Activated T-helper 1 cell treated with anti-CD3 and anti-CD28 coated beads, Interleukin-12 subunit alpha, Interleukin-12 subunit beta, Interleukin-2, Interleukin-4 antibody, amounts not matched to agents 30 ng/mL and 10 ng/mL and 1 ng/mL, durations not matched to agents 14 hours and 24 hours and 36 hours (primary cell): ENCODE measurements around the gene TMEM178B. TPM values are rescaled to one million over a fixed set of nuclear protein-coding genes. Genes with fewer than 3 reads are reported as not detected.
"Not testable (repeated sequence)": the region's sequence is repeated elsewhere in the genome, so short reads cannot be mapped to it uniquely, and the experiment has no call there.

Experiments
- DNase-seq: peaks from one replicate; pipeline ENCODE4 v3.0.0; 2021; ENCODE audit warnings: low spot score
- H3K27ac Mint-ChIP-seq: one replicate; pipeline ENCODE4 v1.8.0; 2021; ENCODE audit warnings: mild to moderate bottlenecking, mixed read lengths
- H3K27me3 Mint-ChIP-seq: one replicate; pipeline ENCODE4 v1.8.0; 2022; ENCODE audit warnings: mild to moderate bottlenecking, moderate library complexity, mixed read lengths; ENCODE audit not compliant: insufficient read depth
- H3K36me3 Mint-ChIP-seq: one replicate; pipeline ENCODE4 v1.8.0; 2021; ENCODE audit warnings: low read depth, mixed read lengths
- H3K4me1 Mint-ChIP-seq: one replicate; pipeline ENCODE4 v1.8.0; 2021; ENCODE audit warnings: low read depth, mixed read lengths
- H3K4me3 Mint-ChIP-seq: one replicate; pipeline ENCODE4 v1.8.0; 2021; ENCODE audit warnings: mild to moderate bottlenecking, moderate library complexity, mixed read lengths
- H3K9me3 Mint-ChIP-seq: one replicate; pipeline ENCODE4 v1.8.0; 2021; ENCODE audit warnings: mixed read lengths
- intact Hi-C: fragments of 100-400 bp; cut with micrococcal nuclease; formaldehyde crosslinking; loops from one replicate; pipeline ENCODE4 v1.15.1; 2024
- total RNA-seq: library from RNA; stranded (reverse); gene quantifications from 2 replicates; pipeline ENCODE4 v1.2.3, GENCODE V29; 2022

TMEM178B gene
- total RNA-seq, 1 donor from 2014 or later: 2.5 TPM

DNA sequence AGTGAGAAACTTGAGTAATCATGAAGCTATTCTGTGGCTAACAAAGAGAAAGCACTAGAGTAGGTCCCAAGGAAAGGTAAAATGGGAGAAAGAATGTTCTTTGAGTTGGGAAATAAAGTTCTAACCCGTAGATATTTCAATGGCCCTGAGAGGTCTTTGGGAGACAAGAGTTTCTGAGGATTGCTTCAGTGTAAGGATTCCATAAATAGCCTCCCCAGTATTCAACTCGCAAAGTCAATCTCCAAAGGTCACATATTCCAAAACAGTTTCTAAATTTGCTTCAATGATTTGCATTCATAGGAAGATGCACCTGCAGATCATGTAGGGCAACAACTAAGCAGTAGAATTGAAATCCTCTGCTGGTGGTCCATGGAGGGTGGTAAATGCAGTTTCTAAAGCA is 238.5 kb downstream of the TMEM178B start:
- Mint-ChIP-seq H3K36me3 (no peaks in the 10 kb centered on the region), H3K27me3 (peaks cover 28% of the 10 kb centered on the region)
- intact Hi-C loops: no loop called here

DNA sequence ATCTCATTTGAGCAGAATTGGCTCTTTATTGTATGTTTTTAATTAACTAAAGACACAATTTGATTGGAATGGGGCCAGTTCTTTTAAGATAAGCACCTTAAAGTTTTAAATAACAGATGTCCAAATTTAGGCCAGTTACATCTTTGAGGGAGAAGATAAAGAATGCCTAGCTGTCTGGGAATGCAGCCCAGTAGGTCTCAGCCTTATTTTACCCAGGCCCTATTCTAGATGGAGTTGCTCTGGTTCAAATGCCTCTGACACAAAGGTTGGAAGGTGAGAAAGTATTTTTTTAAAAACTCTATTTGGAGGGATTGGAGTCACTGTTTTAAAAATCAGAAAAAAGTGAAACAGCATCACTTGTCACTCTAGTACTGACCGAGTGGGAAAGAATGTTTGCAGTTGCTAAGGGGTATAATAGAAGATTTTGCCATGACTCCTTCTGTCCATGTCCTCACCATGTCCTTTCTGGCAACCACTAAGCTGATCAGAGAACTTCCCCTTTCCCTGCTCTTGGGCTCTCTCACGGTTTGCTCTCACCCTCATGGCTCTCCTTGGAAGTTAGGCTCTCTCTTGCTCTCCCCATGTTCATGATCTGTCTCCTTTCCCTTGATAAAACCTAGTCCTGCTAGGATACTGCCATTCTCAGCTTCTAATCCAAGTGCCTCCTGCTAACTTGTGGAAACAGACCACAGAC is 239.1 kb downstream of the TMEM178B start:
- H3K27me3 Mint-ChIP-seq: peaks cover 28% of the 10 kb centered on the region
- H3K27ac Mint-ChIP-seq: no peak overlapping the region
- no peaks in the 10 kb centered on the region for H3K36me3 Mint-ChIP-seq
- no peak overlapping the region for H3K4me3 Mint-ChIP-seq
- intact Hi-C loops: no loop called here
- no peaks in the 10 kb centered on the region for H3K4me1 Mint-ChIP-seq
- H3K9me3 Mint-ChIP-seq: no peaks in the 10 kb centered on the region
- no peak for DNase-seq

More for the DNA sequence above, 238.5 kb downstream of the TMEM178B start:
- H3K9me3 Mint-ChIP-seq: no peaks in the 10 kb centered on the region
- no peaks in the 10 kb centered on the region for H3K4me1 Mint-ChIP-seq
- no peak for DNase-seq
- H3K4me3 Mint-ChIP-seq: no peak overlapping the region
- H3K27ac Mint-ChIP-seq: no peak overlapping the region

DNA sequence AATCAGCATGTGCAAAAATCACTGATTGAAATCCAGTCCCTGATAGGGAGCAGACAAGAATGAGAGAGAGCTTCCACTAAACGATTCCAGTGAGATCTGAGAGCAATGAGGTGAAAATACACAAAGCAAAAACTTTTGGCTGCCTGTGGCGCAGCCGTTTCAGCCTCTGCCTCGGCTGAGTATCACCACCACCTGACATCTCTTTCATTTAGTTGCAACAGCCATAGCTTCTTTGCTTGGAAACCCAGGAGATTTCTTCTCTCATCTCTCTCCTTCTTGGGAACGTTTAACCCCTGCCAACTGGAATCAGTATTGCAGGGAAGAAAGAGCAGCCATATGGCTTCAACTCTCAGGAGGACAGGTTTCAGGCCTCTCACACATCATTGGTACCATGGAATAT is 240.0 kb downstream of the TMEM178B start:
- H3K4me1 Mint-ChIP-seq: peaks cover 6% of the 10 kb centered on the region
- no peaks in the 10 kb centered on the region for H3K9me3 Mint-ChIP-seq
- peaks cover 28% of the 10 kb centered on the region for H3K27me3 Mint-ChIP-seq
- intact Hi-C loops: no loop called here
- H3K4me3 Mint-ChIP-seq: no peak overlapping the region
- no peak overlapping the region for H3K27ac Mint-ChIP-seq
- H3K36me3 Mint-ChIP-seq: no peaks in the 10 kb centered on the region
- DNase-seq: no peak

DNA sequence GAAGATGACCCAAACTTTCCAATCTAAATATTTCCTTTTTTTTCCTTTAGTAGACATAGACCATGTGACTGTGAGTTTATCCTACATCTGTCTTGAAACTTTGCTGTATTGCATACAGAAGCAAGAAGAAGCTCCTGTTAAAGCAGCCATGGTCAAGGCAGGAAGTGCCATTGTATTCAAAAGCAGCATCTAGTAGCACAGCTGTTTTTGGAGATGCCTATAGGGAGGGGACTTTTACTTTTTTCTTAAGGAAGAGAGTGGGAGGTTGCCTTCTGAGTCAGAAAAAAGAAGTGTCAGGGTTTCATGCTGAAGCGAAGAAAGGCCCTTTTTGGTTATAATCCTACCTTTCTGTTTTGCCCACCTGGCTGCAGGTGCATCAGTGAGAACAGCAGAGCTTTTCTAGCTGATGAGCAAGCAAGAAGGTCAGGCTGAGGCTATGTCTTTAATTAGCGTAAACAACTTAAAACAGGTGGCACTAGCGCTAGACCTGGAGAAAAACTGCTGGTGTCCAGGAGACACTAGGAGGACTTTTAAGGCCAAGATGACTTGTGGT is 243.2 kb downstream of the TMEM178B start:
- no peaks in the 10 kb centered on the region for H3K9me3 Mint-ChIP-seq
- no peak for DNase-seq

DNA sequence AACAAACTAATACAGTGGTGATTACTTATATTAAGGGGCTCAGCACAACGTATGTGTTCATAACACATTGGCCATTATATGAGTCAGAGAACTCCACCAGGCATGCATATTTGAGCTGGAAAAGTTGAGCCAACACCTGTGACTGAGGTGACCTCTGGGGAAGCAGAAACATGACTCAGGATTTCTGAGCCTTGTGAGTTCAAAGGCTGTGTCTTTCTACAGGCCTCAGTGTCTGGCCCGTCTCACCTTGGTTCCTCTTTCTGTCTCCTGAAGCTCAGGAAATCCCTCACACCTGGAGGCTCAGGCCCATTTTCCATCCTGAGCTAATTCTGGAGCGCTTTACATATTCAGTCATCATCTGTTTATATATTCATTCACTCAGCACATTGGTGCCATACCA is 246.4 kb downstream of the TMEM178B start:
- Mint-ChIP-seq H3K36me3 (no peaks in the 10 kb centered on the region), H3K9me3 (no peaks in the 10 kb centered on the region), H3K4me3 (no peak overlapping the region), H3K27me3 (peaks cover 5% of the 10 kb centered on the region), H3K27ac (no peak overlapping the region), H3K4me1 (peaks cover 6% of the 10 kb centered on the region)
- no peak for DNase-seq
- intact Hi-C loops: no loop called here

More for the DNA sequence above, 243.2 kb downstream of the TMEM178B start:
- Mint-ChIP-seq H3K27me3 (peaks cover 19% of the 10 kb centered on the region), H3K36me3 (no peaks in the 10 kb centered on the region), H3K27ac (no peak overlapping the region), H3K4me3 (no peak overlapping the region), H3K4me1 (peaks cover 6% of the 10 kb centered on the region)
- intact Hi-C loops: no loop called here

DNA sequence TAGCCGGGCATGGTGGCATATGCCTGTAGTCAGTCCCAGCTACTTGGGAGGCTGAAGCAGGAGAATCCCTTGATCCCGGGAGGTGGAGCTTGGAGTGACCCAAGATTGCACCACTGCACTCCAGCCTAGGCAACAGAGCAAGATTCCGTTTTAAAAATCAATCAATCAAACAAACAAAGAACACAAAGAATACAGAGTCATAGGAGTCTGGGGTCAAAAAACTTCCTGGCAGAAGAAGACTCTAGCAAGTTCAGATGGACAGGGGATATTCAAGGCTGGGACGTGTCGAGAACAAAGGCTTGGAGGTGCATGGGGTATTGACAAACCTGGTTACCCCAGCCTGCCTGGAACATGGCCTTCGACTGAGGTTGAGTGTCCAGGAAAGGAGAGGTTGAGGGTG is 248.5 kb downstream of the TMEM178B start:
- DNase-seq: no peak
- Mint-ChIP-seq H3K4me1 (peaks cover 6% of the 10 kb centered on the region), H3K9me3 (no peaks in the 10 kb centered on the region), H3K4me3 (no peak overlapping the region), H3K27ac (no peak overlapping the region), H3K27me3 (peaks cover 2% of the 10 kb centered on the region), H3K36me3 (no peaks in the 10 kb centered on the region)
- intact Hi-C loops: no loop called here

DNA sequence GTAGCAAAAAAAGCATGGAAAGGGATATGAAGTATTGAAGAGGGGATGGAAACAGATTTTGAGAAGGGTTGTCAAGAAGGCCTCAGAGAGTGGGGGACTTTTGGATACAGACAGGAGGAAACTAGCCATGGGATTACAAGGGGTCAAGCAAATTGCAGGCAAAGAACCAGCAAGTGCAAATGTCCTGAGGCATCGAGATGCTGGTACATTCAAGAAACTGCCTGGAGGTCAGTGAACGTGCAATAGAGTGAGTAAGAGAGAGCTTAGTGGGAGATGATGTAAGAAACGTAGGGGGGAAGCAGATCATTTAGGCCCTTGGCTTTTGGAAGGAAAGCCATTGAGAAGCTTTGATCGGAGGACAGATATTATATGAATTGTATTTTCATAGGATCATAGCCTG is 250.0 kb downstream of the TMEM178B start:
- Mint-ChIP-seq H3K4me3 (no peak overlapping the region), H3K4me1 (no peaks in the 10 kb centered on the region), H3K36me3 (no peaks in the 10 kb centered on the region), H3K9me3 (no peaks in the 10 kb centered on the region), H3K27me3 (peaks cover 2% of the 10 kb centered on the region), H3K27ac (no peak overlapping the region)
- DNase-seq: no peak
- intact Hi-C loops: no loop called here

DNA sequence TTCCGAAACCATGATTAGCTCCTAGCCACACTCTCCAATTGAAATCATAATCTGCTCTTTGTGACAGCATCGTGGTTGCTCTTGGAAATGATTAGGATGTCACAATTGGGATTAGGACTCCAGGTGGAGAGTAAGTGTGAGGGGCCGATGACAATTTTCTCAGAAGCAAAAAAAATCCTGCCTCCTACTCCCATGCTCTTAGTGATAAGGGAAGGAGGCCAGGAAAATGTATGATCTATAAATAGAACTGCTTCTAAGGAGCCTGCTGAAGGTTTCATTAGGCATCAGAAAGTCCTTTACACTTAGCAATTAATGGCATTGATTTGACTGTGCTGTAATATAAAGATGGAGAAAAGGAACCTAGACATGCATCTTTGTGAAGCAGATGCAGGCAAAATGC is 251.0 kb downstream of the TMEM178B start:
- H3K27me3 Mint-ChIP-seq: peaks cover 2% of the 10 kb centered on the region
- no peaks in the 10 kb centered on the region for H3K4me1 Mint-ChIP-seq

DNA sequence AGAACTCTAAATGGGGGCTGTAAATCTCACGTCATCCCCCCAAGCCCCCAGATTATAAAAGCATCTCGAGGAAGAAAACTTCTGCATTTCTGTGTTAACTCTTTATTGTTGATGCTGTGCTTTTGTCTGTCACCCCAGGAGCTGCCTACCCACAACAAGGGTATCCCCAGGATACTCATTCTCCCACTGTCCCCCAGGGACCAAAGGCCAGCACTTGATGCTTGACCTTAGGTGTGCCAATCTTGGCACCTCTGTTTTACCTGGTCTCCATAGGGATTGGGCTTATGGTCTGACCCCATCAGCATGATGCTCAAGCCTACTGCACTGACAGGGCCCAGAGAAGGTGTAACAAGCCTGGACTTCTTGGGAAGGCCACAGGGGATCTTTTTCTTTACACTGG is 251.4 kb downstream of the TMEM178B start:
- intact Hi-C loops: no loop called here
- H3K27ac Mint-ChIP-seq: no peak overlapping the region
- H3K9me3 Mint-ChIP-seq: no peaks in the 10 kb centered on the region
- H3K4me3 Mint-ChIP-seq: no peak overlapping the region
- H3K36me3 Mint-ChIP-seq: no peaks in the 10 kb centered on the region
- H3K27me3 Mint-ChIP-seq: no peaks in the 10 kb centered on the region
- no peak for DNase-seq
- no peaks in the 10 kb centered on the region for H3K4me1 Mint-ChIP-seq

More for the DNA sequence above, 251.0 kb downstream of the TMEM178B start:
- no peaks in the 10 kb centered on the region for H3K9me3 Mint-ChIP-seq
- no peaks in the 10 kb centered on the region for H3K36me3 Mint-ChIP-seq
- no peak overlapping the region for H3K27ac Mint-ChIP-seq
- no peak for DNase-seq
- no peak overlapping the region for H3K4me3 Mint-ChIP-seq
- intact Hi-C loops: no loop called here

DNA sequence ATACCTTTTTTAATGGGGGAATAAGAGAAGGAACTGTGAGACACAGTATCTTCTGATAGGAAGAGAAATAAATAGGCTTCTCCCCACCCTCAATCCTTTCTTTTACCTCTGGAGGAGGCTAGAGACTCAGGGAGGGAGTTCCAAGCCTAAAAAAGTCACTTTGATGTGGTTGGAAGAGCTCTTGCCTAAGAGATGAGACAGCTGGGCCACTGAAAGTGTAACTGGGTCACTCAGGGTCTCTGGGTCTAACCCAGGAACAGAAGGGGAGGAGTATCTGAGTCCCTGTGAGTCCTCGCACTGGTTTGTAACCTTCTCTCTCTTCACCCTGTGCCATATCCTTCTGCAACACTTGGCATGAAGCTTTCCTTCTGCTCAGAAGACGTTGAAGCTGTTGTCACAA is 254.4 kb downstream of the TMEM178B start:
- no peaks in the 10 kb centered on the region for H3K27me3 Mint-ChIP-seq
- H3K36me3 Mint-ChIP-seq: no peaks in the 10 kb centered on the region
- no peak overlapping the region for H3K4me3 Mint-ChIP-seq
- no peak overlapping the region for H3K27ac Mint-ChIP-seq
- intact Hi-C loops: no loop called here
- no peaks in the 10 kb centered on the region for H3K9me3 Mint-ChIP-seq
- no peak for DNase-seq
- no peaks in the 10 kb centered on the region for H3K4me1 Mint-ChIP-seq

DNA sequence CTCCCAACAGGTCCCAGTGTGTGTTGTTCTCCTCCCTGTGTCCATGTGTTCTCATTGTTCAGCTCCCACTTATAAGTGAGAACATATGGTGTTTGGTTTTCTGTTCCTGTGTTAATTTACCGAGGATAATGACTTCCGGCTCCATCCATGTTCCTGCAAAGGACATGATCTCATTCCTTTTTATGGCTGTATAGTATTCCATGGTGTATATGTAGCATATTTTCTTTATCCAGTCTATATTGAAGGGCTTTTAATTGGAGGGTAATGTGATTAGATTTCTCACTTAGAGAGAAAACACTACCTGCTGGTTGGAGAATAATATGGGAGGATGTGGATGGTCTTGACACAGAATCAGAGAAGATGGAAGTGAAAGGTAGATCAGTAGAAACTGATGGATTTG is 256.4 kb downstream of the TMEM178B start:
- DNase-seq, intact Hi-C loops, H3K27ac Mint-ChIP-seq, H3K4me1 Mint-ChIP-seq, H3K27me3 Mint-ChIP-seq, H3K36me3 Mint-ChIP-seq, H3K4me3 Mint-ChIP-seq, H3K9me3 Mint-ChIP-seq: not testable (repeated sequence)

DNA sequence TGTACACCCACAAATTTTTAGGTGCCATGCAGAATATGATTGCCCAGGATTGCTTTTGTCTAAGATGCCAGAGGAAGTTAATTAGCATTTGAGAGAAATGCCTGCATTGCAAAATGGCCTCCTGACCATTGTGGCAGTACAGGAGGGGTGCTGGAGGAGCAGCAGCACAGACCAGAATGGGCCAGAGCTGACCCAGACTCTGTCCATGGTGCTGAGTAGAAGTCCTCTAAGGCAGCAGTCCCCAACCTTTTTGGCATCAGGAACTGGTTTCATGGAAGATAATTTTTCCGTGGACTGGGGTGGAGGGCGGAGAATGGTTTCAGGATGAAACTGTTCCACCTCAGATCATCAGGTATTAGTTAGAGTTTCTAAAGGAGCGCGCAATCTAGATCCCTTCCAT is 259.6 kb downstream of the TMEM178B start:
- Mint-ChIP-seq H3K4me3 (no peak overlapping the region), H3K36me3 (no peaks in the 10 kb centered on the region), H3K27ac (no peak overlapping the region), H3K27me3 (no peaks in the 10 kb centered on the region), H3K4me1 (no peaks in the 10 kb centered on the region), H3K9me3 (no peaks in the 10 kb centered on the region)
- intact Hi-C loops: no loop called here
- DNase-seq: no peak

DNA sequence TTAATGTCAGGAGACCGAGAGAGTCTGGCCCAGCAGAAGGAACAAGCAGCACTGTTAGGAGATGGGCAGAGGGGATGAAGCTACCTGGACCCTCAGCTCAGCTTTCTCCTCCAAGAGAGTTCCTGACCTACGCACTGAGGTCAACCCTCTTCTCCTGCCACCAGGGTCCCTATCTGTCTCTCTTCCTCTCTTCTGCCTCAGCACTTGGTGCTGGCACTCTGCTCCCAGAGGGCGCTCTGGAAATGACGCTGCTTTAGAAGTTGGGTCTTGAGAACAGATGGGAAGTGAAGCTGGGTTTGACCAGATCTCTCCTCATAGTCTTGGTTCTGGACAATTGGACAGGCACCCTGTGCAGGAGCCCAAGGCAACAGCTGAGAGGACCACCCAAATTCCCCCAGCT is 261.3 kb downstream of the TMEM178B start:
- H3K9me3 Mint-ChIP-seq: no peaks in the 10 kb centered on the region
- no peaks in the 10 kb centered on the region for H3K36me3 Mint-ChIP-seq
- DNase-seq: no peak
- intact Hi-C loops: no loop called here
- H3K27me3 Mint-ChIP-seq: no peaks in the 10 kb centered on the region
- H3K27ac Mint-ChIP-seq: no peak overlapping the region
- H3K4me3 Mint-ChIP-seq: no peak overlapping the region
- H3K4me1 Mint-ChIP-seq: no peaks in the 10 kb centered on the region

DNA sequence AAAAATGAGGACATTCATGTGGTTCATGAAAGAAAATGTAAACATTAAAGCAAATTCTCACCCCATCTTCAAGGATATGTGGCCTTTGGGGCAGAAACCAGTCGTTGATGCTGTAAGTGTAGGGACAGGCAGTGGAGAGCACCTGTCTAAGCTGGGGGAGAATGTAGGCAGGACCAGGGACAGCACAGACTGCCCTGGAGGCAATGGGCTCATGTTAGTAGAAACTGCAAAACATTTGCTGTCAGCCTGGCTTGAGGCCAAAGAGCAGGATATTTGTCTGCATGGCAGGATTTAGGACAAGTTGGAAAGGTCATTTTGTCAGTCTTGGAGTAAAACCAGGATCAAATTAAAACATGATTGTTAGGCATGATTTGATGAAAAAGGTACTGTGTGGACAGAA is 265.7 kb downstream of the TMEM178B start:
- H3K27me3 Mint-ChIP-seq: peaks cover 3% of the 10 kb centered on the region
- H3K9me3 Mint-ChIP-seq: no peaks in the 10 kb centered on the region
- no peaks in the 10 kb centered on the region for H3K4me1 Mint-ChIP-seq
- H3K4me3 Mint-ChIP-seq: no peak overlapping the region
- no peak overlapping the region for H3K27ac Mint-ChIP-seq
- intact Hi-C loops: no loop called here
- H3K36me3 Mint-ChIP-seq: no peaks in the 10 kb centered on the region
- DNase-seq: no peak
